Measurements from ENCODE around the gene FXR2. TPM values are rescaled to one million over a fixed set of nuclear protein-coding genes. Genes with fewer than 3 reads are reported as not detected.

FXR2 gene
- total RNA-seq, 1 donor from 2014 or later = 42.7 TPM

DNA sequence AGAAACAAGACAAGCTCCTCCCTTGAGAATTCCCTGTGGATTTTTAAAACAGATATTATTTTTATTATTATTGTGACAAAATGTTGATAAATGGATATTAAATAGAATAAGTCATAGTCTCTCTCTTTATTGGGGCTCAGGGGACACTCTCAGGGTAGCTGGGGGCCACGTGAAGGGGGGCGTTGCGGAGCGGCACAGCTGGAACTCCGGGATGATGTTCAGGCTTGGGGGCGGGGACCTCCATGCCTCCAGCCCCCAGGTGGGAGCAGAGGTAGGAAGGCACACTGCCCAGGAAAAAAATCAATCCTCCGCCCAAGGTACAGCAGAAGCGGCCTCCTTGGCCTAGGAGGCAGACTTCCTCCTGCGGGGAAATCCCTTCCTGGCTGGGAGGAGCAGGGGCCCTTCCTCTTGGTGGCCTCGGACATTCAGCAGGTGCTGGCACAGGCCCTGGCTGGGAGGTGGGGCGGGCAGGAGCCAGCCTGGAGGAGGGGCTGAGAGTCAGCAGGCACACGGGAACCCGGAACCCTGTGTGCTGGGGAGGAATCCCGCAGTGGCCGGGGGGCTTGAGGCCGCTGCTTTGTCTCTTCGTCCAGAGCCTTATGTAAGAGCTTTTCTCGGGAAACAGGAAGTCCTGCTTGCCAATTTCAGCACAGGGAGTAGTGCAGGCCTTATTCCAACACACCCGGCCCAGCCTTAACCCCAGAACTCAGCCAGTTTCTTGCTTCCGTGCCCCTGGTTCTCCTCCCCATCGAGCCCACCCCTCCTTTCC lies 56.7 kb downstream of the FXR2 start:
- H3K27ac Mint-ChIP-seq = peak overlapping the region; percentile 90
- H3F3A ChIP-seq (ENCODE audit: low read depth) = peaks cover 50% of the 10 kb centered on the region
- DNase-seq (ENCODE audit: low spot score) = peak; percentile 71
- peaks cover 44% of the 10 kb centered on the region for H3K4me1 Mint-ChIP-seq
- no peak overlapping the region for H3K4me3 ChIP-seq
- no peaks in the 10 kb centered on the region for H3K9me3 ChIP-seq (ENCODE audit: low read depth)
- peaks cover 4% of the 10 kb centered on the region for H3K27me3 Mint-ChIP-seq (ENCODE audit: insufficient read depth, low read depth)
- H3K9me3 Mint-ChIP-seq = no peaks in the 10 kb centered on the region
- TF ChIP-seq EZH2phosphoT487 (IDR thresholded peaks at IDR 0.05) (no peak), EZH2 (IDR thresholded peaks at IDR 0.05) (no peak)
- TF ChIP-seq, protein P1, sequence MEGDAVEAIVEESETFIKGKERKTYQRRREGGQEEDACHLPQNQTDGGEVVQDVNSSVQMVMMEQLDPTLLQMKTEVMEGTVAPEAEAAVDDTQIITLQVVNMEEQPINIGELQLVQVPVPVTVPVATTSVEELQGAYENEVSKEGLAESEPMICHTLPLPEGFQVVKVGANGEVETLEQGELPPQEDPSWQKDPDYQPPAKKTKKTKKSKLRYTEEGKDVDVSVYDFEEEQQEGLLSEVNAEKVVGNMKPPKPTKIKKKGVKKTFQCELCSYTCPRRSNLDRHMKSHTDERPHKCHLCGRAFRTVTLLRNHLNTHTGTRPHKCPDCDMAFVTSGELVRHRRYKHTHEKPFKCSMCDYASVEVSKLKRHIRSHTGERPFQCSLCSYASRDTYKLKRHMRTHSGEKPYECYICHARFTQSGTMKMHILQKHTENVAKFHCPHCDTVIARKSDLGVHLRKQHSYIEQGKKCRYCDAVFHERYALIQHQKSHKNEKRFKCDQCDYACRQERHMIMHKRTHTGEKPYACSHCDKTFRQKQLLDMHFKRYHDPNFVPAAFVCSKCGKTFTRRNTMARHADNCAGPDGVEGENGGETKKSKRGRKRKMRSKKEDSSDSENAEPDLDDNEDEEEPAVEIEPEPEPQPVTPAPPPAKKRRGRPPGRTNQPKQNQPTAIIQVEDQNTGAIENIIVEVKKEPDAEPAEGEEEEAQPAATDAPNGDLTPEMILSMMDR (IDR thresholded peaks at IDR 0.05) = no peak
- H3K9ac ChIP-seq = no peak overlapping the region
- H3K4me3 Mint-ChIP-seq = peak overlapping the region; percentile 50
- peak overlapping the region; percentile 48 for H2AFZ ChIP-seq (replicated peaks)
- no peaks in the 10 kb centered on the region for H3K36me3 ChIP-seq
- peaks cover 10% of the 10 kb centered on the region for H4K20me1 ChIP-seq (ENCODE audit: low read depth)
- no peaks in the 10 kb centered on the region for H3K27me3 ChIP-seq
- peaks cover 11% of the 10 kb centered on the region for H3K79me2 ChIP-seq (ENCODE audit: low read depth)
- peak overlapping the region; percentile 40 for H3K4me2 ChIP-seq
- H3K27ac ChIP-seq = no peak overlapping the region
- H3K36me3 Mint-ChIP-seq = peaks cover 3% of the 10 kb centered on the region
- H3K4me1 ChIP-seq = peaks cover 33% of the 10 kb centered on the region

DNA sequence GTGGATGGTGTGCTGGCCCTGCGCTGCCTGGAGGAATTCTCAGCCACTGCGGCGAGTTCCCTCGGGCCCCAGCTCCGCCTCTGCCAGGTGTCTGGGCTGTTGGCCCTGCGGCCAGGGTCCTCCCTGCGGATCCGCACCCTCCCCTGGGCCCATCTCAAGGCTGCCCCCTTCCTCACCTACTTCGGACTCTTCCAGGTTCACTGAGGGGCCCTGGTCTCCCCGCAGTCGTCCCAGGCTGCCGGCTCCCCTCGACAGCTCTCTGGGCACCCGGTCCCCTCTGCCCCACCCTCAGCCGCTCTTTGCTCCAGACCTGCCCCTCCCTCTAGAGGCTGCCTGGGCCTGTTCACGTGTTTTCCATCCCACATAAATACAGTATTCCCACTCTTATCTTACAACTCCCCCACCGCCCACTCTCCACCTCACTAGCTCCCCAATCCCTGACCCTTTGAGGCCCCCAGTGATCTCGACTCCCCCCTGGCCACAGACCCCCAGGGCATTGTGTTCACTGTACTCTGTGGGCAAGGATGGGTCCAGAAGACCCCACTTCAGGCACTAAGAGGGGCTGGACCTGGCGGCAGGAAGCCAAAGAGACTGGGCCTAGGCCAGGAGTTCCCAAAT lies 57.4 kb downstream of the FXR2 start:
- Histone ChIP-seq H3K9ac (no peak overlapping the region), H2AFZ (replicated peaks) (peak overlapping the region; percentile 48), H4K20me1 (ENCODE audit: low read depth) (peaks cover 3% of the 10 kb centered on the region), H3K79me2 (ENCODE audit: low read depth) (peaks cover 4% of the 10 kb centered on the region), H3K4me2 (peak overlapping the region; percentile 40), H3K27me3 (no peaks in the 10 kb centered on the region), H3K27ac (no peak overlapping the region), H3K9me3 (ENCODE audit: low read depth) (no peaks in the 10 kb centered on the region), H3K4me3 (no peak overlapping the region), H3K4me1 (peaks cover 27% of the 10 kb centered on the region), H3K36me3 (no peaks in the 10 kb centered on the region), H3F3A (ENCODE audit: low read depth) (peaks cover 45% of the 10 kb centered on the region)
- H3K4me3 Mint-ChIP-seq = no peak overlapping the region
- DNase-seq (ENCODE audit: low spot score) = no peak
- no peak overlapping the region for H3K27ac Mint-ChIP-seq
- H3K4me1 Mint-ChIP-seq = peaks cover 37% of the 10 kb centered on the region
- TF ChIP-seq EZH2phosphoT487 (IDR thresholded peaks at IDR 0.05) = no peak
- TF ChIP-seq EZH2 (IDR thresholded peaks at IDR 0.05) = no peak
- TF ChIP-seq, protein P1 (IDR thresholded peaks at IDR 0.05) = no peak
- H3K9me3 Mint-ChIP-seq = no peaks in the 10 kb centered on the region
- H3K27me3 Mint-ChIP-seq (ENCODE audit: insufficient read depth, low read depth) = peaks cover 4% of the 10 kb centered on the region
- no peaks in the 10 kb centered on the region for H3K36me3 Mint-ChIP-seq

DNA sequence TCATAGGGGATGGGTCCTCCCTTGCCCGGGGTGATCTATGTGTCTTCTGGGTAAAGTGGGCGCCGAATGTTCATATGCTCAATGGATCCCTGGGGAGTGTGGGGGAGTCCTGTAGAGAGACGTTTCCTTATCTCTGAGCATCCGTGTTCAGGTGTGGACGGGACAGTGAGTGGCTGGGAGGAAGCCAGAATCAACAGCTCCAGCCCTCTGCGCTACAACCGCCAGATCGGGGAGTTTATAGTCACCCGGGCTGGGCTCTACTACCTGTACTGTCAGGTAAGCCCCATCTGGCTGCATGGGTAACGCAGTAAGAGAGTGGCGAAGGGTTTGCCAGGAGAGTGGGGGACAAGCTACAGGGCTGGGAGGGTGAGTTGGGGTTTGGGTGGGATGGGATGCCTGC lies 58.1 kb downstream of the FXR2 start:
- Histone ChIP-seq H3K4me1 (peaks cover 27% of the 10 kb centered on the region), H3K9ac (no peak overlapping the region), H3K79me2 (ENCODE audit: low read depth) (no peaks in the 10 kb centered on the region), H3F3A (ENCODE audit: low read depth) (peaks cover 43% of the 10 kb centered on the region), H3K9me3 (ENCODE audit: low read depth) (no peaks in the 10 kb centered on the region), H3K27ac (no peak overlapping the region), H2AFZ (replicated peaks) (no peak overlapping the region), H3K36me3 (no peaks in the 10 kb centered on the region), H3K4me3 (no peak overlapping the region), H3K27me3 (no peaks in the 10 kb centered on the region), H4K20me1 (ENCODE audit: low read depth) (no peaks in the 10 kb centered on the region), H3K4me2 (no peak overlapping the region)
- no peaks in the 10 kb centered on the region for H3K36me3 Mint-ChIP-seq
- TF ChIP-seq, protein P1 (IDR thresholded peaks at IDR 0.05) = no peak
- TF ChIP-seq EZH2 (IDR thresholded peaks at IDR 0.05) = no peak
- TF ChIP-seq EZH2phosphoT487 (IDR thresholded peaks at IDR 0.05) = no peak
- peaks cover 37% of the 10 kb centered on the region for H3K4me1 Mint-ChIP-seq
- peak overlapping the region; percentile 15 for H3K27ac Mint-ChIP-seq
- H3K27me3 Mint-ChIP-seq (ENCODE audit: insufficient read depth, low read depth) = peaks cover 8% of the 10 kb centered on the region
- no peaks in the 10 kb centered on the region for H3K9me3 Mint-ChIP-seq
- DNase-seq (ENCODE audit: low spot score) = no peak
- H3K4me3 Mint-ChIP-seq = peak overlapping the region; percentile 14
